AG04450 (cell line): ENCODE measurements around the gene PRPSAP1. TPM values are rescaled to one million over a fixed set of nuclear protein-coding genes. Genes with fewer than 3 reads are reported as not detected.

Source experiments
- CTCF ChIA-PET: fragments of 300-600, 350-600 bp; formaldehyde crosslinking; extraction: SDS; loops from one replicate; lab custom pipeline; 2022; ENCODE audit warnings: antibody characterized with exemption, inconsistent platforms; lab: Charles Lee
- POLR2A ChIA-PET: fragments of 350-600 bp; formaldehyde crosslinking; extraction: SDS; loops from one replicate; lab custom pipeline; 2021; ENCODE audit warnings: antibody characterized with exemption, inconsistent platforms; lab: Yijun Ruan, JAX
- DNase-seq: peaks from one replicate; pipeline ENCODE4 v3.0.0-alpha.2; 2011; ENCODE audit warnings: low read depth, low spot score
- H3K27ac ChIP-seq: one replicate; pipeline ENCODE4 v1.5.1; 2012; ENCODE audit warnings: low read depth, low read length, control low read depth
- H3K27me3 ChIP-seq: one replicate; pipeline ENCODE4 v1.6.0; 2012; ENCODE audit warnings: low read length; ENCODE audit not compliant: control insufficient read depth, insufficient read depth
- H3K4me3 ChIP-seq: 2 replicates; pipeline ENCODE4 v1.5.1; 2011; ENCODE audit warnings: mild to moderate bottlenecking, low read depth, low read length, control low read depth
- H3K9me3 ChIP-seq: 2 replicates; pipeline ENCODE4 v1.5.1; 2012; ENCODE audit warnings: low read length; ENCODE audit not compliant: control insufficient read depth, insufficient read depth
- polyA plus RNA-seq: library from polyadenylated mRNA; depleted of rRNA; stranded (reverse); fragments of >200 nt; gene quantifications from 2 replicates; pipeline ENCODE4 v1.2.3, GENCODE V29; 2011
- TF ChIP-seq, protein P1 (sequence below): IDR thresholded peaks from 2 replicates; pipeline ENCODE4 v1.5.1; 2011; ENCODE audit warnings: low read depth, low read length, control low read depth, inconsistent platforms

The PRPSAP1 gene
- polyA plus RNA-seq, 1 experiment: 49.9 TPM

DNA sequence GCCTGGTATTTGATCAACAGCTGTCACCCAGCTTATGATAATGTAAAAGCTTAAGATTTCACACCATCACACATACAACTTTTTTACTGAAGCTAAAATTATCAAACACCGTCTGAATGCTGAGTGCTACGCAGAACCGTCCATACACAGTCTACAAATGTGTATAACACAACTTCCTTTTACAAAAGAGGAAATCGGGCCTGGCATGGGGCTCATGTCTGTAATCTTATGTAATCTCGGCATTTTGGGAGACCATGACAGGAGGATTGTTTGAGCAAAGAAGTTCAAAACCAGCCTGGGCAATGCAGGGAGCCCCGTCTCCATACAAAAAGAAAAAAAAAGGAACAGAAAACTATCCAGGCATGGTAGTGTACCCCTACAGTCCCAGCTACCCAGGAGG, 26.0 kb downstream of the PRPSAP1 start:
- no peak for DNase-seq
- TF ChIP-seq, protein P1, sequence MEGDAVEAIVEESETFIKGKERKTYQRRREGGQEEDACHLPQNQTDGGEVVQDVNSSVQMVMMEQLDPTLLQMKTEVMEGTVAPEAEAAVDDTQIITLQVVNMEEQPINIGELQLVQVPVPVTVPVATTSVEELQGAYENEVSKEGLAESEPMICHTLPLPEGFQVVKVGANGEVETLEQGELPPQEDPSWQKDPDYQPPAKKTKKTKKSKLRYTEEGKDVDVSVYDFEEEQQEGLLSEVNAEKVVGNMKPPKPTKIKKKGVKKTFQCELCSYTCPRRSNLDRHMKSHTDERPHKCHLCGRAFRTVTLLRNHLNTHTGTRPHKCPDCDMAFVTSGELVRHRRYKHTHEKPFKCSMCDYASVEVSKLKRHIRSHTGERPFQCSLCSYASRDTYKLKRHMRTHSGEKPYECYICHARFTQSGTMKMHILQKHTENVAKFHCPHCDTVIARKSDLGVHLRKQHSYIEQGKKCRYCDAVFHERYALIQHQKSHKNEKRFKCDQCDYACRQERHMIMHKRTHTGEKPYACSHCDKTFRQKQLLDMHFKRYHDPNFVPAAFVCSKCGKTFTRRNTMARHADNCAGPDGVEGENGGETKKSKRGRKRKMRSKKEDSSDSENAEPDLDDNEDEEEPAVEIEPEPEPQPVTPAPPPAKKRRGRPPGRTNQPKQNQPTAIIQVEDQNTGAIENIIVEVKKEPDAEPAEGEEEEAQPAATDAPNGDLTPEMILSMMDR: no peak
- Histone ChIP-seq H3K9me3 (no peaks in the 10 kb centered on the region), H3K4me3 (no peak overlapping the region), H3K27me3 (no peaks in the 10 kb centered on the region), H3K27ac (no peak overlapping the region)
- POLR2A ChIA-PET: no interaction called here
- CTCF ChIA-PET: interaction anchor here (0.9 kb wide), 1 partner anchor 43 kb away, joined by 4 read pairs; no protein-coding TSS in a partner anchor

DNA sequence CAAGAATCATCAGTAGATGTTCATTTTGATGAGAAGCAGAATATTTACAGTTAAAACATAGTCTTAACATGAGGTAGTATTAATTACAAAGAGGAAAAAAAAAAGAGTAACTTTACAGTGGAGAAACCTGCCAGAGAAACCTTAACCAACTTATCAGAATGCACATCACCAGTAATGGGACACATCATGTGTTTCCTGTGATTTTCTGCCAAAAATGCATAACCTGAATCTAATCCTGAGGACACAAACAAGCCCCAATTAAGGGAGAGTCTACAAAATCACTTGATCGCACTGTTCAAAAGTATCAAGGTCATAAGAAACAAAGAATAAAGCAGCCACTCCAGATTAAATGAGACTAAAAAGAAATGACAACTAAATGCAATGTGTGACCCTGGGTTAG, 27.4 kb downstream of the PRPSAP1 start:
- ChIA-PET CTCF (interaction anchor here (1.0 to 1.2 kb wide), 2 partner anchors 46 to 72 kb away, joined by 4 read pairs; no protein-coding TSS in a partner anchor), POLR2A (no interaction called here)
- no peak overlapping the region for H3K27ac ChIP-seq
- no peak overlapping the region for H3K4me3 ChIP-seq
- no peaks in the 10 kb centered on the region for H3K9me3 ChIP-seq
- DNase-seq: no peak
- H3K27me3 ChIP-seq: no peaks in the 10 kb centered on the region
- TF ChIP-seq, protein P1: no peak

DNA sequence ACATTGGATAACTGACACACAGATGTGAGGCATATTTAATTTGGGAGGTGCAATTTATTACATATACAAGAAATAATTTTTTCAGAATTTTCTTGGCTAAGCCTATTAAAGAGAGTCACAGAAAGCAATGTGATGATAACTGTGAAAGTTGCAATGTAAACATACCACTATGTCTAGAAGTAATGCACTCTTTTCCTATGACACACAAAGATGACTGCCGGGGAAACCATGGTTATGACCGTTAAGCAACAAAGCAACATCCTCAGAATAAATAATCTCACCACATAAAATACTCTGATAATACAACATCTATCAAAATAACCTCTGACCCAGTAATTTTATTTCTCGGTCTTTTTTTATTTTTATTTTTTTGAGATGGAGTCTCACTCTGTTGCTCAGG, 35.1 kb downstream of the PRPSAP1 start:
- ChIA-PET CTCF (no interaction called here), POLR2A (no interaction called here)
- Histone ChIP-seq H3K27me3 (no peaks in the 10 kb centered on the region), H3K9me3 (no peaks in the 10 kb centered on the region), H3K4me3 (no peak overlapping the region), H3K27ac (no peak overlapping the region)
- TF ChIP-seq, protein P1: no peak
- peak; percentile 10 for DNase-seq

DNA sequence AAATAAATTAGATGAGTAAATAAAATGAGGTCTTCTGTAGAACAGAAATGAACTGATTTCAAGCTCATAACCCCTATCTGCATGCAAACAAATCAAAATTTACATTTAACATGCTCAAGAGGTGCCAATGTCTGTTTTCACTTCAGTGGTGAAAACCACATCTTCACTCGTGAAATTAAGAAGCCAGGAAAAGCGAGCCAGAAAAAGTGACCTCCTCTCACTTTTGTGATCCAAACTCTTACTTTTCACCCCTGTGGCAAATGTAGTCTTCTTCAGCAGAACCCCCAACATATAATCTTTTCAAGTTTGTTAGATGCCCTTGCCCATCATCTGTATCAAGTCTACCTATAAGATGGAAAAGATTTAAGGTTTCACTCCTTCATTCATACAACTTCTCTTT, 36.2 kb downstream of the PRPSAP1 start:
- TF ChIP-seq, protein P1: no peak
- Histone ChIP-seq H3K27ac (no peak overlapping the region), H3K4me3 (no peak overlapping the region), H3K27me3 (no peaks in the 10 kb centered on the region), H3K9me3 (no peaks in the 10 kb centered on the region)
- ChIA-PET CTCF (interaction anchor here (0.7 to 2.3 kb wide), 4 partner anchors 15 to 106 kb away, joined by 3 to 7 read pairs (median 4); no protein-coding TSS in a partner anchor), POLR2A (no interaction called here)
- no peak for DNase-seq

DNA sequence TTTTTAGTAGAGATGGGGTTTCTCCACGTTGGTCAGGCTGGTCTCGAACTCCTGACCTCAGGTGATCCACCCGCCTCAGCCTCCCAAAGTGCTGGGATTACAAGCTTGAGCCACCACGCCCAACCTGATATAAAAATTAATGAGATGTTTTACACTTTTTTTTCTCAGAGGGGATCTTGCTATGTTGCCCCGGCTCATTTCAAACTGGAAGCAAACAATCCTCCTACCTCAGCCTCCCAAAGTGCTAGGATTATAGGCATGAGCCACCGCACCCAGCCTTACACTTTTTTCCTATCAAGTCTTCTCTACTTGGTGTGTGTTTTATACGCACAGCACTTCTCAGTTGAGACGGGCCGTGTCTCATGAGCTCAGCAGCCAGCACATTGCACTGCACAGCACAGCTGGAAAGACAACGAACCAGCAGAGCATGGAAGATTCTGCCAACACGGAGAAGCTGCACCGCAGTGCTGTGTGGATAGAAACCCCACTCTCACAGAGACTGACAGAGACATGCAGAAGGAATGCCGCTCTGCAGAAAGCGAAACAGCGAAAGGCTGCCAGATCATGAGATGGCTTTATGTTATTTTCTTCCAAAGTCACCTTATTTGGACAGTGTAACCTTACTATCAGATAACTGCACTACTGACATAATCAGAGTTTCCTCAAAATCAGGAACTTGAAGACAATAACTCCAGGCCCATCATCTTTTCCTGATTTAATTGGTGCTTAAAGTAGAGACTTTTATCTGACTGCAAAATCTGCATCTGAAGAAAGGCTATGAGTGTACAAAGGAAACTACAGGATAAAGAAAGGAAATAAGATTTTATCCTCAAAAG, 39.1 kb downstream of the PRPSAP1 start:
- Histone ChIP-seq H3K27ac (peak overlapping the region; percentile 53), H3K9me3 (no peaks in the 10 kb centered on the region), H3K4me3 (peak overlapping the region; percentile 29), H3K27me3 (no peaks in the 10 kb centered on the region)
- peak; percentile 62 for DNase-seq
- POLR2A ChIA-PET: interaction anchor here (0.6 kb wide), 1 partner anchor 13 kb away, joined by 4 read pairs; no protein-coding TSS in a partner anchor
- TF ChIP-seq, protein P1: no peak
- CTCF ChIA-PET: interaction anchor here (1.1 to 1.7 kb wide), 2 partner anchors 15 to 56 kb away, joined by 5 read pairs; no protein-coding TSS in a partner anchor
